HL-60 (cell line): ENCODE data around the gene TESMIN.

Experiments used
- DNase-seq, 2 experiments: peaks; one replicate each; pipeline ENCODE4 v3.0.0-alpha.2; 2010 to 2020; ENCODE audit warnings: low read depth in 1 of 2, low spot score in 1 of 2
- H3K27ac ChIP-seq: fragments of 250-450 bp; sonication (Bioruptor Pico); replicated peaks from 2 replicates; pipeline ENCODE4 v1.5.1; 2020; ENCODE audit warnings: mild to moderate bottlenecking, moderate library complexity
- H3K27me3 ChIP-seq: fragments of 250-450 bp; sonication (Bioruptor Pico); 2 replicates; pipeline ENCODE4 v1.5.1; 2021; ENCODE audit warnings: mild to moderate bottlenecking, moderate library complexity; ENCODE audit not compliant: insufficient read depth, poor library complexity, severe bottlenecking
- H3K4me3 ChIP-seq: replicated peaks from 2 replicates; pipeline ENCODE4 v1.5.1; 2011; ENCODE audit warnings: mild to moderate bottlenecking, control low read depth, low read length; ENCODE audit not compliant: insufficient read depth
- CTCF ChIP-seq: IDR thresholded peaks from one replicate; pipeline ENCODE4 v1.5.1; 2011; ENCODE audit warnings: low read length, control low read depth, inconsistent platforms; ENCODE audit not compliant: insufficient read depth
- GABPA ChIP-seq: IDR thresholded peaks from 2 replicates; pipeline ENCODE4 v1.6.1; 2012; ENCODE audit warnings: low read depth
- POLR2AphosphoS5 ChIP-seq: IDR thresholded peaks from 2 replicates; pipeline ENCODE4 v1.6.1; 2012; ENCODE audit warnings: low read depth
- SPI1 ChIP-seq: IDR thresholded peaks from 2 replicates; pipeline ENCODE4 v1.6.1; 2012; ENCODE audit warnings: low read depth, mild to moderate bottlenecking, borderline replicate concordance
- TF ChIP-seq, protein P1 (sequence below): IDR thresholded peaks from 2 replicates; pipeline ENCODE4 v1.6.1; 2012; ENCODE audit warnings: low read depth; ENCODE audit not compliant: insufficient replicate concordance

The TESMIN gene

DNA sequence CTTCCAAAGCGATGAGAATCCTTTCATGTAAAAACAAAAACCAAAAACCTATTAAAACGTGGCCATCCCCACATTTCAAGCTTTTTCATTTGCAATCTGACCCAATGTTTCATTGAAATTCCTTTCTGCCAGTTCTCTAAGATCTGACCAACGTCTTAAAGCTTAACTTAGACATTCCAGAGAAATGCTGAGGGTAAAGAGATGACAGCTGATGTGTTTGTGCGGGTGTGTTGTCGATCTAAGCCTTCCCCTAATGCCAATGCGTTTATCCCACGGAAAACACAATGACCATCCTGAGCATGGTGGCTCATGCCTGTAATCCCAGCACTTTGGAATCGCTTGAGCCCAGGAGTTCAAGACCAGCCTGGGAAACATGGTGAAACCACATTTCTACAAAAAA is 6.4 kb upstream of the TESMIN start:
- DNase-seq: no peak
- Histone ChIP-seq H3K4me3 (no peak overlapping the region), H3K27ac (no peak overlapping the region), H3K27me3 (no peaks in the 10 kb centered on the region)
- TF ChIP-seq POLR2AphosphoS5: no peak; the same call in 1 of the 2 replicates
- no peak for TF ChIP-seq CTCF
- no peak for TF ChIP-seq GABPA
- TF ChIP-seq SPI1: no peak
- TF ChIP-seq, protein P1, sequence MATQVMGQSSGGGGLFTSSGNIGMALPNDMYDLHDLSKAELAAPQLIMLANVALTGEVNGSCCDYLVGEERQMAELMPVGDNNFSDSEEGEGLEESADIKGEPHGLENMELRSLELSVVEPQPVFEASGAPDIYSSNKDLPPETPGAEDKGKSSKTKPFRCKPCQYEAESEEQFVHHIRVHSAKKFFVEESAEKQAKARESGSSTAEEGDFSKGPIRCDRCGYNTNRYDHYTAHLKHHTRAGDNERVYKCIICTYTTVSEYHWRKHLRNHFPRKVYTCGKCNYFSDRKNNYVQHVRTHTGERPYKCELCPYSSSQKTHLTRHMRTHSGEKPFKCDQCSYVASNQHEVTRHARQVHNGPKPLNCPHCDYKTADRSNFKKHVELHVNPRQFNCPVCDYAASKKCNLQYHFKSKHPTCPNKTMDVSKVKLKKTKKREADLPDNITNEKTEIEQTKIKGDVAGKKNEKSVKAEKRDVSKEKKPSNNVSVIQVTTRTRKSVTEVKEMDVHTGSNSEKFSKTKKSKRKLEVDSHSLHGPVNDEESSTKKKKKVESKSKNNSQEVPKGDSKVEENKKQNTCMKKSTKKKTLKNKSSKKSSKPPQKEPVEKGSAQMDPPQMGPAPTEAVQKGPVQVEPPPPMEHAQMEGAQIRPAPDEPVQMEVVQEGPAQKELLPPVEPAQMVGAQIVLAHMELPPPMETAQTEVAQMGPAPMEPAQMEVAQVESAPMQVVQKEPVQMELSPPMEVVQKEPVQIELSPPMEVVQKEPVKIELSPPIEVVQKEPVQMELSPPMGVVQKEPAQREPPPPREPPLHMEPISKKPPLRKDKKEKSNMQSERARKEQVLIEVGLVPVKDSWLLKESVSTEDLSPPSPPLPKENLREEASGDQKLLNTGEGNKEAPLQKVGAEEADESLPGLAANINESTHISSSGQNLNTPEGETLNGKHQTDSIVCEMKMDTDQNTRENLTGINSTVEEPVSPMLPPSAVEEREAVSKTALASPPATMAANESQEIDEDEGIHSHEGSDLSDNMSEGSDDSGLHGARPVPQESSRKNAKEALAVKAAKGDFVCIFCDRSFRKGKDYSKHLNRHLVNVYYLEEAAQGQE: no peak

DNA sequence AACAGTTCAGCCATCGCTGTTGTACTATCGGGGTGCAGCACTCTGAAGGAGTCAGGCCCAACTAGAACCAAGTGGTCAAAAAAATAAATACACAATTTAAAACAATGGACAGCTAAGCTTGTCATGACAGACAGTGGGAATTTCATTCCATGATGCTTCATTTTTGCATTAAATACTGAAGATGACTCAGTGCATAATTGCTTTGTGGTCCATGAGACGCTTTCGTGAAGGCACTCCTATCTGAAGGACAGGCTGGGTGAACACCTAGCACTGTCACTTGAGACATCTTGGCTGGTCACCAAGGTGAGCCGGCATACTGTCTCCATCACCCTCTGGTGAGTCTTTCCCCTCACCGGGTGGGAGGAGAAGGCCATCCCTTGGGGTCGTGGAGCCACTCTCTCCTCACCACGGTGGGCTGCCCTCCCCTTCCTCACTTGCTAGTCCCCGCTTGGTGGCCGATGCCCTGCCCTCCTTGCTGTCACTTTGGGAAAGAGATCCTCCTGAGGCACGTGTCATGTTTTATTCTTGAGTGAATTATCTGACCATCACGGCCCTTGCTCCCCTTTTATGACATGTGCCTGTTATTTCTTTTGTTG is 4.9 kb upstream of the TESMIN start:
- no peak for DNase-seq
- Histone ChIP-seq H3K27me3 (no peaks in the 10 kb centered on the region), H3K4me3 (no peak overlapping the region), H3K27ac (no peak overlapping the region)
- TF ChIP-seq, protein P1: no peak
- TF ChIP-seq POLR2AphosphoS5 (no peak), SPI1 (no peak), GABPA (no peak), CTCF (no peak)

- Histone ChIP-seq H3K27me3 (no peaks in the 10 kb centered on the region), H3K4me3 (no peak overlapping the region), H3K27ac (no peak overlapping the region)
- no peak for DNase-seq
- TF ChIP-seq, protein P1: no peak
- no peak for TF ChIP-seq CTCF
- TF ChIP-seq GABPA: no peak
Measured at GRCh38 chr11:68753300-68753699, 2.0 kb upstream of the TESMIN start.
